Endothelial cell of umbilical vein (primary cell): ENCODE measurements around the gene GDI2. TPM values are rescaled to one million over a fixed set of nuclear protein-coding genes. Genes with fewer than 3 reads are reported as not detected.

Source experiments
- BruUV-seq: library from RNA; stranded (reverse); fragments of 400-500 nt; replicated peaks from 2 replicates; lab custom pipeline; 2021; lab: Mats Ljungman, UMichigan
- CTCF ChIA-PET: fragments of 300-600, 350-600 bp; sonication (Branson Sonifier 250); formaldehyde crosslinking; loops from one replicate; lab custom pipeline; 2021; ENCODE audit warnings: antibody characterized with exemption, inconsistent platforms; lab: Charles Lee
- POLR2A ChIA-PET: fragments of 300-600, 350-600 bp; sonication (Branson Sonifier 250); formaldehyde crosslinking; loops from one replicate; lab custom pipeline; 2021; ENCODE audit warnings: antibody characterized with exemption, inconsistent platforms; lab: Charles Lee
- DNase-seq: peaks from one replicate; pipeline ENCODE4 v3.0.0-alpha.2; 2011; ENCODE audit warnings: low read depth, low spot score
- FAIRE-seq: peaks from 2 replicates; lab custom pipeline; 2011; peaks lifted over from hg19 to GRCh38; lab: Jason Lieb, UNC
- H2AFZ ChIP-seq: 2 replicates; pipeline ENCODE4 v1.6.0; 2012; ENCODE audit warnings: low read depth, low read length, control low read depth, inconsistent platforms
- H3K27ac ChIP-seq: 2 replicates; pipeline ENCODE4 v1.5.1; 2011; ENCODE audit warnings: low read depth, mild to moderate bottlenecking, control low read depth, low read length, moderate library complexity; ENCODE audit not compliant: insufficient read depth
- H3K27me3 ChIP-seq, 2 experiments: 2 replicates each; pipeline versions ENCODE4 v1.6.0 to v1.6.1; 2011; ENCODE audit warnings: low read length in 2 of 2, mixed read lengths in 1 of 2; ENCODE audit not compliant: control insufficient read depth in 2 of 2, insufficient read depth in 2 of 2
- H3K36me3 ChIP-seq, 2 experiments: 2 replicates in 1 of 2; 3 replicates in 1 of 2; pipeline ENCODE4 v1.5.1; 2011; ENCODE audit warnings: low read length in 2 of 2, mild to moderate bottlenecking in 1 of 2, moderate library complexity in 1 of 2; ENCODE audit not compliant: control insufficient read depth in 2 of 2, insufficient read depth in 2 of 2; ENCODE audit errors: extremely low read depth in 1 of 2
- H3K4me1 ChIP-seq: 3 replicates; pipeline ENCODE4 v1.5.1; 2011; ENCODE audit warnings: mild to moderate bottlenecking, low read length; ENCODE audit not compliant: control insufficient read depth, insufficient read depth; ENCODE audit errors: extremely low read depth
- H3K4me2 ChIP-seq: 2 replicates; pipeline ENCODE4 v1.6.1; 2011; ENCODE audit warnings: low read length, control low read depth, mixed read lengths; ENCODE audit not compliant: insufficient read depth
- H3K4me3 ChIP-seq, 3 experiments: fragments of 200-600 bp in 1 of 3; sonication (generic), shearing (Covaris generic) in 1 of 3; replicated peaks in 1 of 3; 2 replicates each; pipeline ENCODE4 v1.5.1; 2011 to 2016; ENCODE audit warnings: control low read depth in 3 of 3, low read length in 3 of 3, mild to moderate bottlenecking in 2 of 3, inconsistent platforms in 1 of 3, low read depth in 1 of 3, moderate library complexity in 1 of 3; ENCODE audit not compliant: insufficient read depth in 1 of 3
- H3K79me2 ChIP-seq: 2 replicates; pipeline ENCODE4 v1.6.0; 2012; ENCODE audit warnings: low read length, inconsistent platforms; ENCODE audit not compliant: control insufficient read depth, insufficient read depth
- H3K9ac ChIP-seq: replicated peaks from 2 replicates; pipeline ENCODE3; 2011; ENCODE audit warnings: low read length, control low read depth; ENCODE audit not compliant: insufficient read depth; ENCODE audit errors: extremely low read depth
- H3K9me1 ChIP-seq: replicated peaks from 3 replicates; pipeline ENCODE4 v1.6.0; 2011; ENCODE audit warnings: mild to moderate bottlenecking, low read length; ENCODE audit not compliant: control insufficient read depth, insufficient read depth; ENCODE audit errors: extremely low read depth
- H3K9me3 ChIP-seq: replicated peaks from 2 replicates; pipeline ENCODE4 v1.5.1; 2012; ENCODE audit warnings: low read length, inconsistent platforms; ENCODE audit not compliant: control insufficient read depth, insufficient read depth
- H4K20me1 ChIP-seq: replicated peaks from 2 replicates; pipeline ENCODE3; 2011; ENCODE audit warnings: mild to moderate bottlenecking, low read length; ENCODE audit not compliant: control insufficient read depth, insufficient read depth; ENCODE audit errors: extremely low read depth
- EZH2 ChIP-seq: IDR thresholded peaks from 2 replicates; pipeline ENCODE4 v1.6.1; 2012; ENCODE audit warnings: borderline replicate concordance, low read depth, mild to moderate bottlenecking, moderate library complexity, low read length, inconsistent platforms; ENCODE audit not compliant: severe bottlenecking
- FOS ChIP-seq: IDR thresholded peaks from 2 replicates; pipeline ENCODE4 v1.6.1; 2011; ENCODE audit warnings: mild to moderate bottlenecking, low read length, moderate library complexity, borderline replicate concordance; ENCODE audit not compliant: insufficient read depth
- GATA2 ChIP-seq: IDR thresholded peaks from 2 replicates; pipeline ENCODE4 v1.7.0; 2011; ENCODE audit warnings: low read depth, mild to moderate bottlenecking, moderate library complexity, mixed read lengths, low read length; ENCODE audit not compliant: insufficient read length, insufficient read depth
- JUN ChIP-seq: IDR thresholded peaks from 2 replicates; pipeline ENCODE4 v1.6.1; 2011; ENCODE audit warnings: borderline replicate concordance, low read depth; ENCODE audit not compliant: insufficient read length, insufficient read depth
- MYC ChIP-seq: IDR thresholded peaks from one replicate; pipeline ENCODE4 v1.6.1; 2011; ENCODE audit warnings: mild to moderate bottlenecking, low read depth, low read length
- POLR2A ChIP-seq: IDR thresholded peaks from 2 replicates; pipeline ENCODE4 v1.6.1; 2012; ENCODE audit warnings: low read depth, mild to moderate bottlenecking, control low read depth, low read length
- POLR2AphosphoS5 ChIP-seq: IDR thresholded peaks from 2 replicates; pipeline ENCODE4 v1.6.1; 2012; ENCODE audit warnings: low read depth, mild to moderate bottlenecking, control low read depth, low read length, moderate library complexity; ENCODE audit not compliant: insufficient read depth
- dilution Hi-C: fragments of 300-500 bp; cut with MboI; formaldehyde crosslinking; loops from one replicate; pipeline ENCODE4 v1.15.0; 2019; ENCODE audit warnings: low sequenced_read_pairs; ENCODE audit not compliant: extremely low pct_ligation_motif_present
- intact Hi-C: fragments of 100-400 bp; cut with micrococcal nuclease; formaldehyde crosslinking; loops from one replicate; pipeline ENCODE4 v1.10.0; 2022
- polyA plus RNA-seq, 4 experiments: library from polyadenylated mRNA; depleted of rRNA in 3 of 4; stranded (reverse) in 3 of 4; unstranded in 1 of 4; fragments of >200 nt; gene quantifications; 2 replicates each; pipeline versions ENCODE4 v1.2.1 to v1.2.3, GENCODE V29; 2011 to 2012; ENCODE audit warnings: missing spikeins in 1 of 4
- total RNA-seq: library from RNA; stranded (reverse); gene quantifications from 2 replicates; pipeline ENCODE4 v1.2.3, GENCODE V29; 2021
- TF ChIP-seq, protein P1 (sequence below): IDR thresholded peaks from 2 replicates; pipeline ENCODE4 v1.6.1; 2011; ENCODE audit not compliant: insufficient read depth, insufficient read length
- TF ChIP-seq, protein P2 (sequence below), 2 donors: IDR thresholded peaks; 1 replicate in 1 of 2; 2 replicates in 1 of 2; pipeline ENCODE4 v1.5.1; 2011; ENCODE audit warnings: low read length in 2 of 2, mild to moderate bottlenecking in 2 of 2, moderate library complexity in 2 of 2, control low read depth in 1 of 2, inconsistent platforms in 1 of 2, low read depth in 1 of 2; ENCODE audit not compliant: insufficient read depth in 1 of 2; ENCODE audit errors: extremely low read depth in 1 of 2

Gene GDI2
- total and polyA plus RNA-seq, 2 donors (not counting 3 experiments of a cell fraction or from before 2014, with no cell fraction given), result 154 to 307 TPM

DNA sequence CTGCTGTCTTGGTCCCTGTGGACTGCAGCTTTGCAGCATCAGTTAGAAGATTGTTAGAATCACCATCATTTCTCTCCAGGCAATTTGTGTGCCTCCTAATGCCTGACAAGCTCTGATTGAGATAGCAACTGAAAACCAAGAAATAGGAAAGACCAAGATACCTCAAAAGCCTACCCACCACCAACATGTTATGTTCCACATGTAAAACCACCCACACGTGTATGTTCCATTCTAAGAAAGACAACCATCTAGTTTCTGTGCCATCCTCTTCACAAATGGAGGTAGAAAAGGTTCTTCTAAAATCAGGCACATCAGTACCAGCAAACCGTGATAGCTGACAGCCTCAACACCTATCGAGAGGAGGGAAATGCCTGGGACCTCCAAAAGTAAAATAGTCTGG lies 81.7 kb downstream of the GDI2 start:
- Histone ChIP-seq H3K79me2 (no peaks in the 10 kb centered on the region), H3K27me3 (no peaks in the 10 kb centered on the region), H3K9me1 (no peaks in the 10 kb centered on the region), H2AFZ (no peak overlapping the region), H3K4me3 (no peak overlapping the region), H3K27ac (no peak overlapping the region), H3K4me1 (no peaks in the 10 kb centered on the region), H3K36me3 (peaks cover 9 to 13% of the 10 kb centered on the region in 2 experiments), H3K9ac (no peak overlapping the region), H4K20me1 (no peaks in the 10 kb centered on the region), H3K4me2 (no peak overlapping the region), H3K9me3 (no peaks in the 10 kb centered on the region)
- CTCF ChIA-PET, result no interaction called here
- dilution Hi-C loops (no loop called here), intact Hi-C loops (no loop called here)
- DNase-seq (no peak), FAIRE-seq (no peak)
- TF ChIP-seq EZH2 (no peak), POLR2AphosphoS5 (no peak), FOS (no peak), MYC (no peak), POLR2A (no peak), GATA2 (no peak), JUN (no peak)
- TF ChIP-seq, protein P1, sequence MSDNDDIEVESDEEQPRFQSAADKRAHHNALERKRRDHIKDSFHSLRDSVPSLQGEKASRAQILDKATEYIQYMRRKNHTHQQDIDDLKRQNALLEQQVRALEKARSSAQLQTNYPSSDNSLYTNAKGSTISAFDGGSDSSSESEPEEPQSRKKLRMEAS, result no peak
- TF ChIP-seq, protein P2, sequence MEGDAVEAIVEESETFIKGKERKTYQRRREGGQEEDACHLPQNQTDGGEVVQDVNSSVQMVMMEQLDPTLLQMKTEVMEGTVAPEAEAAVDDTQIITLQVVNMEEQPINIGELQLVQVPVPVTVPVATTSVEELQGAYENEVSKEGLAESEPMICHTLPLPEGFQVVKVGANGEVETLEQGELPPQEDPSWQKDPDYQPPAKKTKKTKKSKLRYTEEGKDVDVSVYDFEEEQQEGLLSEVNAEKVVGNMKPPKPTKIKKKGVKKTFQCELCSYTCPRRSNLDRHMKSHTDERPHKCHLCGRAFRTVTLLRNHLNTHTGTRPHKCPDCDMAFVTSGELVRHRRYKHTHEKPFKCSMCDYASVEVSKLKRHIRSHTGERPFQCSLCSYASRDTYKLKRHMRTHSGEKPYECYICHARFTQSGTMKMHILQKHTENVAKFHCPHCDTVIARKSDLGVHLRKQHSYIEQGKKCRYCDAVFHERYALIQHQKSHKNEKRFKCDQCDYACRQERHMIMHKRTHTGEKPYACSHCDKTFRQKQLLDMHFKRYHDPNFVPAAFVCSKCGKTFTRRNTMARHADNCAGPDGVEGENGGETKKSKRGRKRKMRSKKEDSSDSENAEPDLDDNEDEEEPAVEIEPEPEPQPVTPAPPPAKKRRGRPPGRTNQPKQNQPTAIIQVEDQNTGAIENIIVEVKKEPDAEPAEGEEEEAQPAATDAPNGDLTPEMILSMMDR (IDR thresholded peaks at IDR 0.05; ENCODE audit: extremely low read depth in 1 of 2, insufficient read depth in 1 of 2, low read depth in 1 of 2, low read length in 2 of 2), result no peak
- POLR2A ChIA-PET, result no interaction called here
- no TSS peak for BruUV-seq
